ENCODE results near the gene RPAIN. TPM values are rescaled to one million over a fixed set of nuclear protein-coding genes. Genes with fewer than 3 reads are reported as not detected.

Gene RPAIN
- total and polyA plus RNA-seq, 2 of the 8 experiments (the other 6 are each of a cell fraction or from before 2014, with no cell fraction given): 54.5 to 57.7 TPM

DNA sequence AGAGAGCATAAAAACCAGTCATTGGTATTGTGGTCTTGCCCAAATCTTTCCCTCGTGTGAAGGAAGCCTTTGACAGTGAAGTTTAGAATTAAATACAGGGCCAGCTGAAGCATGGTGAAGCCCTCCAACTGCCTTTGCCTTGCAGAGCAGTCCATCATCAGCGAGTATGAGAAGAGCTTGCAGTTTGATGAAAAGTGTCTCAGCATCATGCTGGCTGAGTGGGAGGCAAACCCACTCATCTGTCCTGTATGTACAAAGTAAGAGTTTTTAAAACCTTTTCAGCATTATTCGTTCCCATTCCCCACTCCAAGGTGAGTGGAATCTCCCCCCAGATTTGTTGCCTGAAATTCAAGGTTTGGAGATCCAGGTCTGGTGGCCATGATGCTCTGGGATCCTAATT, 5.8 kb downstream of the RPAIN start:
- Histone ChIP-seq H4K91ac (replicated peaks; ENCODE audit: insufficient read length, low read length) (no peak overlapping the region), H3K56ac (replicated peaks; ENCODE audit: insufficient read length, low read depth, low read length) (no peak overlapping the region), H3K36me3 (ENCODE audit: control insufficient read depth in 2 of 4, insufficient read depth in 4 of 4, low read length in 3 of 4) (peaks cover 32 to 86% (median 76%) of the 10 kb centered on the region in 4 experiments), H2BK20ac (ENCODE audit: low read length) (no peak overlapping the region), H3K18ac (ENCODE audit: extremely low read depth, low read length) (no peak overlapping the region), H4K20me1 (replicated peaks in 1 of 2; ENCODE audit: control insufficient read depth in 1 of 2, insufficient read depth in 2 of 2, low read length in 2 of 2) (peaks cover 2 to 3% of the 10 kb centered on the region in 2 experiments), H3K23me2 (ENCODE audit: low read depth, low read length) (peaks cover under 1% of the 10 kb centered on the region; the same call in 1 of the 2 replicates), H3K23ac (ENCODE audit: insufficient read length) (no peak overlapping the region), H3K4me3 (ENCODE audit: extremely low read depth in 1 of 4, insufficient read depth in 2 of 4, low read depth in 3 of 4, low read length in 4 of 4) (no peak overlapping the region), H2AK5ac (ENCODE audit: low read depth, low read length) (no peak overlapping the region), H3K79me2 (ENCODE audit: control insufficient read depth in 1 of 2, insufficient read depth in 2 of 2, low read length in 2 of 2) (peaks cover 6 to 22% of the 10 kb centered on the region in 2 experiments), H3K79me1 (ENCODE audit: low read depth, low read length) (peaks cover 6% of the 10 kb centered on the region; the same call in 1 of the 2 replicates), H2BK15ac (ENCODE audit: low read length) (no peak overlapping the region), H2BK5ac (ENCODE audit: low read depth, low read length) (no peak overlapping the region), H3K4ac (replicated peaks; ENCODE audit: insufficient read length, low read depth, low read length) (no peak overlapping the region), H3K27me3 (replicated peaks in 1 of 4; ENCODE audit: control insufficient read depth in 3 of 4, extremely low read depth in 1 of 4, insufficient read depth in 3 of 4, low read length in 3 of 4) (no peaks in the 10 kb centered on the region), H4K8ac (ENCODE audit: extremely low read depth, insufficient read depth, low read length) (no peak overlapping the region), H3K4me2 (ENCODE audit: insufficient read depth in 1 of 2, low read depth in 2 of 2, low read length in 2 of 2) (no peak overlapping the region), H2BK120ac (replicated peaks; ENCODE audit: low read depth, low read length) (no peak overlapping the region), H2AFZ (ENCODE audit: low read length) (no peak overlapping the region), H3K9me3 (ENCODE audit: insufficient read depth in 2 of 2, low read depth in 1 of 2, low read length in 1 of 2) (no peaks in the 10 kb centered on the region), H3K4me1 (replicated peaks in 1 of 4; ENCODE audit: control insufficient read depth in 3 of 4, insufficient read depth in 4 of 4, low read length in 3 of 4) (peaks cover 0 to 3% (median under 1%) of the 10 kb centered on the region in 4 experiments; a peak in 3 of 7 replicates), H3K9ac (replicated peaks in 1 of 4; ENCODE audit: extremely low read depth in 1 of 4, low read depth in 3 of 4, low read length in 3 of 4) (no peak overlapping the region), H2BK12ac (ENCODE audit: low read depth, low read length) (no peak overlapping the region), H3K14ac (ENCODE audit: insufficient read length) (no peak overlapping the region), H4K5ac (ENCODE audit: insufficient read length, low read depth, low read length) (no peak overlapping the region), H3K27ac (ENCODE audit: low read depth, low read length) (no peak overlapping the region)
- no peak for FAIRE-seq
- DNase-seq (ENCODE audit: low read depth in 1 of 2, low spot score in 2 of 2): no peak
- TF ChIP-seq SIX5 (IDR thresholded peaks at IDR 0.05; ENCODE audit: low read depth, low read length) (no peak), BACH1 (IDR thresholded peaks at IDR 0.05; ENCODE audit: low read length) (no peak)
- WGBS, 2 experiments (ENCODE audit: extremely low coverage in 1 of 2, insufficient coverage in 1 of 2, insufficient read length in 1 of 2, insufficient replicate concordance in 2 of 2, low coverage in 1 of 2, low lambda C conversion rate in 2 of 2, missing lambda C conversion rate in 1 of 2): 90% methylated on average over 3 of the region's 3 CpGs; no CpG with 5 or more reads in 1 of the 2 experiments
- ChIA-PET POLR2A (ENCODE audit: partially characterized antibody) (interaction anchor here (0.6 to 17.4 kb wide), 4 partner anchors 11 to 501 kb away, joined by 3 to 228 read pairs (median 114); partner anchors contain the start of genes C1QBP, NUP88 and RPAIN), CTCF (ENCODE audit: partially characterized antibody) (interaction anchor here (0.7 to 1.2 kb wide), 2 partner anchors 20 to 864 kb away, joined by 3 to 4 read pairs; no protein-coding TSS in a partner anchor)

Measured in H1 (cell line).